HepG2 (cell line): ENCODE measurements around the gene HES1. TPM values are rescaled to one million over a fixed set of nuclear protein-coding genes. Genes with fewer than 3 reads are reported as not detected.

ENCODE experiments used
- AKNA ChIP-seq: sonication (generic); formaldehyde crosslinking; IDR thresholded peaks from 2 replicates; pipeline ENCODE4 v1.4.0; 2020; ENCODE audit warnings: missing genetic modification reagents, borderline replicate concordance
- FOSL2 ChIP-seq: sonication (generic); formaldehyde crosslinking; IDR thresholded peaks from 2 replicates; pipeline ENCODE4 v1.4.0; 2020; ENCODE audit warnings: missing genetic modification reagents
- GABPB1 ChIP-seq: IDR thresholded peaks from 2 replicates; pipeline ENCODE4 v1.6.1; 2016; ENCODE audit warnings: mild to moderate bottlenecking, missing genetic modification reagents, moderate library complexity, missing compliant biosample characterization
- HOXA9 ChIP-seq: sonication (generic); formaldehyde crosslinking; IDR thresholded peaks from 2 replicates; pipeline ENCODE4 v1.8.1; 2022; ENCODE audit warnings: missing genetic modification reagents, mild to moderate bottlenecking, moderate library complexity, borderline replicate concordance
- IRF2 ChIP-seq: IDR thresholded peaks from 2 replicates; pipeline ENCODE4 v1.6.1; 2018; ENCODE audit warnings: missing genetic modification reagents, missing compliant biosample characterization
- PCBP2 ChIP-seq: fragments of 200-400 bp; formaldehyde crosslinking; optimal IDR thresholded peaks from 2 replicates; pipeline ENCODE3; 2018; ENCODE audit warnings: low read length, low read depth; ENCODE audit not compliant: poor library complexity, severe bottlenecking
- TGIF2 ChIP-seq: IDR thresholded peaks from 2 replicates; pipeline ENCODE4 v1.6.1; 2016; ENCODE audit warnings: control low read depth, missing compliant biosample characterization
- YEATS4 ChIP-seq: sonication (generic); formaldehyde crosslinking; IDR thresholded peaks from 2 replicates; pipeline ENCODE4 v1.4.0; 2020; ENCODE audit warnings: missing genetic modification reagents, borderline replicate concordance
- ZNF160 ChIP-seq: sonication (generic); formaldehyde crosslinking; IDR thresholded peaks from 2 replicates; pipeline ENCODE4 v1.8.0; 2022; ENCODE audit warnings: mild to moderate bottlenecking, inconsistent platforms, missing genetic modification reagents
- ZNF510 ChIP-seq: sonication (generic); formaldehyde crosslinking; IDR thresholded peaks from 2 replicates; pipeline ENCODE4 v1.4.0; 2020; ENCODE audit warnings: low read depth, mild to moderate bottlenecking, missing genetic modification reagents
- ZNF562 ChIP-seq: sonication (generic); formaldehyde crosslinking; IDR thresholded peaks from 2 replicates; pipeline ENCODE4 v1.8.0; 2022; ENCODE audit warnings: missing genetic modification reagents, borderline replicate concordance
- ZNF670 ChIP-seq: sonication (generic); formaldehyde crosslinking; IDR thresholded peaks from 2 replicates; pipeline ENCODE4 v1.8.0; 2022; ENCODE audit warnings: mild to moderate bottlenecking, missing genetic modification reagents, borderline replicate concordance
- polyA plus RNA-seq, 8 experiments: library from polyadenylated mRNA; depleted of rRNA in 3 of 8; stranded (reverse) in 7 of 8; unstranded in 1 of 8; fragments of >200 nt; fragmentation: Illumina TruSeq in 4 of 8; extraction: Trizol in 4 of 8; gene quantifications; 2 replicates each; pipeline versions ENCODE4 v1.2.1 to v1.2.3, GENCODE V29; 2011 to 2016; ENCODE audit warnings: low read depth in 4 of 8, missing spikeins in 1 of 8, mixed read lengths in 1 of 8; ENCODE audit not compliant: insufficient read depth in 1 of 8
- total RNA-seq, 5 experiments: library from RNA; depleted of rRNA; stranded (reverse); fragments of >200 nt; fragmentation: Illumina TruSeq; extraction: Trizol; gene quantifications; 2 replicates each; pipeline ENCODE4 v1.2.3, GENCODE V29; 2016; ENCODE audit warnings: low read depth in 1 of 5
- TF ChIP-seq, protein P1 (sequence below): sonication (generic); formaldehyde crosslinking; IDR thresholded peaks from 2 replicates; pipeline ENCODE4 v1.4.0; 2020; ENCODE audit warnings: mild to moderate bottlenecking, missing genetic modification reagents, borderline replicate concordance
- TF ChIP-seq, protein P2 (sequence below): sonication (generic); formaldehyde crosslinking; IDR thresholded peaks from 2 replicates; pipeline ENCODE4 v1.9.0; 2021; ENCODE audit warnings: missing genetic modification reagents, mild to moderate bottlenecking, borderline replicate concordance
- TF ChIP-seq, protein P3 (sequence below): sonication (generic); formaldehyde crosslinking; IDR thresholded peaks from 2 replicates; pipeline ENCODE4 v1.8.0; 2022; ENCODE audit warnings: mild to moderate bottlenecking, missing genetic modification reagents, borderline replicate concordance

HES1 gene
- total and polyA plus RNA-seq, 2 of the 13 experiments (the other 11 are each of a cell fraction or from before 2014, with no cell fraction given) = 15.4 to 19.8 TPM

- TF ChIP-seq AKNA (CRISPR knock-in tag) (peak; percentile 64; the same call in 1 of the 2 replicates), HOXA9 (CRISPR knock-in tag) (no peak), ZNF670 (CRISPR knock-in tag) (no peak), TGIF2 (CRISPR knock-in tag) (peak; percentile 77; the same call in 1 of the 2 replicates), IRF2 (CRISPR knock-in tag) (peak; percentile 90), GABPB1 (CRISPR knock-in tag) (peak; percentile 72), FOSL2 (CRISPR knock-in tag) (peak; percentile 72), ZNF160 (CRISPR knock-in tag) (0 out of 2 replicates have a peak, but pooled peaks have one; percentile 39), YEATS4 (CRISPR knock-in tag) (0 out of 2 replicates have a peak, but pooled peaks have one; percentile 34), ZNF510 (no peak), ZNF562 (CRISPR knock-in tag) (no peak), PCBP2 (no peak)
- TF ChIP-seq, protein P1, sequence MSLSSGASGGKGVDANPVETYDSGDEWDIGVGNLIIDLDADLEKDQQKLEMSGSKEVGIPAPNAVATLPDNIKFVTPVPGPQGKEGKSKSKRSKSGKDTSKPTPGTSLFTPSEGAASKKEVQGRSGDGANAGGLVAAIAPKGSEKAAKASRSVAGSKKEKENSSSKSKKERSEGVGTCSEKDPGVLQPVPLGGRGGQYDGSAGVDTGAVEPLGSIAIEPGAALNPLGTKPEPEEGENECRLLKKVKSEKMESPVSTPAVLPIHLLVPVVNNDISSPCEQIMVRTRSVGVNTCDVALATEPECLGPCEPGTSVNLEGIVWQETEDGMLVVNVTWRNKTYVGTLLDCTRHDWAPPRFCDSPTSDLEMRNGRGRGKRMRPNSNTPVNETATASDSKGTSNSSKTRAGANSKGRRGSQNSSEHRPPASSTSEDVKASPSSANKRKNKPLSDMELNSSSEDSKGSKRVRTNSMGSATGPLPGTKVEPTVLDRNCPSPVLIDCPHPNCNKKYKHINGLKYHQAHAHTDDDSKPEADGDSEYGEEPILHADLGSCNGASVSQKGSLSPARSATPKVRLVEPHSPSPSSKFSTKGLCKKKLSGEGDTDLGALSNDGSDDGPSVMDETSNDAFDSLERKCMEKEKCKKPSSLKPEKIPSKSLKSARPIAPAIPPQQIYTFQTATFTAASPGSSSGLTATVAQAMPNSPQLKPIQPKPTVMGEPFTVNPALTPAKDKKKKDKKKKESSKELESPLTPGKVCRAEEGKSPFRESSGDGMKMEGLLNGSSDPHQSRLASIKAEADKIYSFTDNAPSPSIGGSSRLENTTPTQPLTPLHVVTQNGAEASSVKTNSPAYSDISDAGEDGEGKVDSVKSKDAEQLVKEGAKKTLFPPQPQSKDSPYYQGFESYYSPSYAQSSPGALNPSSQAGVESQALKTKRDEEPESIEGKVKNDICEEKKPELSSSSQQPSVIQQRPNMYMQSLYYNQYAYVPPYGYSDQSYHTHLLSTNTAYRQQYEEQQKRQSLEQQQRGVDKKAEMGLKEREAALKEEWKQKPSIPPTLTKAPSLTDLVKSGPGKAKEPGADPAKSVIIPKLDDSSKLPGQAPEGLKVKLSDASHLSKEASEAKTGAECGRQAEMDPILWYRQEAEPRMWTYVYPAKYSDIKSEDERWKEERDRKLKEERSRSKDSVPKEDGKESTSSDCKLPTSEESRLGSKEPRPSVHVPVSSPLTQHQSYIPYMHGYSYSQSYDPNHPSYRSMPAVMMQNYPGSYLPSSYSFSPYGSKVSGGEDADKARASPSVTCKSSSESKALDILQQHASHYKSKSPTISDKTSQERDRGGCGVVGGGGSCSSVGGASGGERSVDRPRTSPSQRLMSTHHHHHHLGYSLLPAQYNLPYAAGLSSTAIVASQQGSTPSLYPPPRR (CRISPR knock-in tag) = peak; percentile 81
- TF ChIP-seq, protein P2, sequence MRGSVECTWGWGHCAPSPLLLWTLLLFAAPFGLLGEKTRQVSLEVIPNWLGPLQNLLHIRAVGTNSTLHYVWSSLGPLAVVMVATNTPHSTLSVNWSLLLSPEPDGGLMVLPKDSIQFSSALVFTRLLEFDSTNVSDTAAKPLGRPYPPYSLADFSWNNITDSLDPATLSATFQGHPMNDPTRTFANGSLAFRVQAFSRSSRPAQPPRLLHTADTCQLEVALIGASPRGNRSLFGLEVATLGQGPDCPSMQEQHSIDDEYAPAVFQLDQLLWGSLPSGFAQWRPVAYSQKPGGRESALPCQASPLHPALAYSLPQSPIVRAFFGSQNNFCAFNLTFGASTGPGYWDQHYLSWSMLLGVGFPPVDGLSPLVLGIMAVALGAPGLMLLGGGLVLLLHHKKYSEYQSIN (CRISPR knock-in tag) = no peak
- TF ChIP-seq, protein P3, sequence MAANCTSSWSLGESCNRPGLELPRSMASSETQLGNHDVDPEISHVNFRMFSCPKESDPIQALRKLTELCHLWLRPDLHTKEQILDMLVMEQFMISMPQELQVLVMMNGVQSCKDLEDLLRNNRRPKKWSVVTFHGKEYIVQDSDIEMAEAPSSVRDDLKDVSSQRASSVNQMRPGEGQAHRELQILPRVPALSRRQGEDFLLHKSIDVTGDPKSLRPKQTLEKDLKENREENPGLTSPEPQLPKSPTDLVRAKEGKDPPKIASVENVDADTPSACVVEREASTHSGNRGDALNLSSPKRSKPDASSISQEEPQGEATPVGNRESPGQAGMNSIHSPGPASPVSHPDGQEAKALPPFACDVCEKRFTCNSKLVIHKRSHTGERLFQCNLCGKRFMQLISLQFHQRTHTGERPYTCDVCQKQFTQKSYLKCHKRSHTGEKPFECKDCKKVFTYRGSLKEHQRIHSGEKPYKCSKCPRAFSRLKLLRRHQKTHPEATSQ = no peak
Measured at GRCh38 chr3:194135806-194136518, at the start of gene HES1 (continued).
